OCI-LY3 (cell line): Measurements from ENCODE around the gene EPHA6.

ENCODE experiments used
- CTCF ChIP-seq: fragments of 200-600, 300-600 bp; sonication (generic); IDR thresholded peaks from 2 replicates; pipeline ENCODE4 v1.5.1; 2014; ENCODE audit warnings: antibody characterized with exemption, low read length, low read depth
- EZH2phosphoT487 ChIP-seq: fragments of 200-600 bp; shearing (Covaris generic); IDR thresholded peaks from 2 replicates; pipeline ENCODE4 v1.6.1; 2018; ENCODE audit warnings: antibody characterized with exemption, mixed run types, low read depth

GRCh38 chr3:97656638-97657037 lies 842.2 kb downstream of the EPHA6 start:
- no peak for TF ChIP-seq CTCF
- TF ChIP-seq EZH2phosphoT487 = no peak
